Measurements from ENCODE around the gene TGIF1. TPM values are rescaled to one million over a fixed set of nuclear protein-coding genes. Genes with fewer than 3 reads are reported as not detected.

Gene TGIF1
- polyA plus RNA-seq, 1 donor from 2014 or later = 3.6 TPM

- no peak overlapping the region for H2AFZ ChIP-seq (ENCODE audit: low read depth, low read length)
- H3K27ac ChIP-seq (ENCODE audit: low read length) = no peak overlapping the region
- H3K4me2 ChIP-seq (ENCODE audit: low read length) = no peak overlapping the region
- H3K79me2 ChIP-seq (replicated peaks; ENCODE audit: insufficient read depth, low read length) = no peaks in the 10 kb centered on the region
- H3K9me2 ChIP-seq (ENCODE audit: insufficient read depth, low read length) = no peaks in the 10 kb centered on the region
- H3F3A ChIP-seq (ENCODE audit: insufficient read depth, low read length, poor library complexity, severe bottlenecking) = no peaks in the 10 kb centered on the region
- no peaks in the 10 kb centered on the region for H3K9me3 ChIP-seq (ENCODE audit: low read length)
- no peak overlapping the region for H3K4me3 ChIP-seq (ENCODE audit: low read length)
- H3K9ac ChIP-seq (ENCODE audit: low read length) = no peak overlapping the region
- no peaks in the 10 kb centered on the region for H3K27me3 ChIP-seq (ENCODE audit: insufficient read depth, low read depth, low read length)
- TF ChIP-seq REST (IDR thresholded peaks at IDR 0.05; ENCODE audit: borderline replicate concordance) = no peak
- TF ChIP-seq, protein P1, sequence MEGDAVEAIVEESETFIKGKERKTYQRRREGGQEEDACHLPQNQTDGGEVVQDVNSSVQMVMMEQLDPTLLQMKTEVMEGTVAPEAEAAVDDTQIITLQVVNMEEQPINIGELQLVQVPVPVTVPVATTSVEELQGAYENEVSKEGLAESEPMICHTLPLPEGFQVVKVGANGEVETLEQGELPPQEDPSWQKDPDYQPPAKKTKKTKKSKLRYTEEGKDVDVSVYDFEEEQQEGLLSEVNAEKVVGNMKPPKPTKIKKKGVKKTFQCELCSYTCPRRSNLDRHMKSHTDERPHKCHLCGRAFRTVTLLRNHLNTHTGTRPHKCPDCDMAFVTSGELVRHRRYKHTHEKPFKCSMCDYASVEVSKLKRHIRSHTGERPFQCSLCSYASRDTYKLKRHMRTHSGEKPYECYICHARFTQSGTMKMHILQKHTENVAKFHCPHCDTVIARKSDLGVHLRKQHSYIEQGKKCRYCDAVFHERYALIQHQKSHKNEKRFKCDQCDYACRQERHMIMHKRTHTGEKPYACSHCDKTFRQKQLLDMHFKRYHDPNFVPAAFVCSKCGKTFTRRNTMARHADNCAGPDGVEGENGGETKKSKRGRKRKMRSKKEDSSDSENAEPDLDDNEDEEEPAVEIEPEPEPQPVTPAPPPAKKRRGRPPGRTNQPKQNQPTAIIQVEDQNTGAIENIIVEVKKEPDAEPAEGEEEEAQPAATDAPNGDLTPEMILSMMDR (IDR thresholded peaks at IDR 0.05; ENCODE audit: poor library complexity, severe bottlenecking) = no peak
- no peak for TF ChIP-seq EP300 (conservative IDR thresholded peaks at IDR 0.05; ENCODE audit: poor library complexity, severe bottlenecking)
- TF ChIP-seq RAD21 (conservative IDR thresholded peaks at IDR 0.05) = no peak
- TF ChIP-seq EZH2 (IDR thresholded peaks at IDR 0.05; ENCODE audit: borderline replicate concordance, insufficient read depth, low read length, poor library complexity, severe bottlenecking) = no peak
- TF ChIP-seq POLR2AphosphoS5 (IDR thresholded peaks at IDR 0.05) = no peak
- no peak for TF ChIP-seq TAF1 (IDR thresholded peaks at IDR 0.05; ENCODE audit: low read depth)
- TF ChIP-seq MXI1 (conservative IDR thresholded peaks at IDR 0.05; ENCODE audit: poor library complexity, severe bottlenecking) = no peak
- no peak for TF ChIP-seq SMC3 (conservative IDR thresholded peaks at IDR 0.05; ENCODE audit: poor library complexity)
- no peaks in the 10 kb centered on the region for H3K36me3 ChIP-seq (ENCODE audit: insufficient read depth, low read length)
- no peaks in the 10 kb centered on the region for H4K20me1 ChIP-seq (ENCODE audit: insufficient read depth)
These were observed 7.1 kb upstream of the TGIF1 start for GRCh38 chr18:3442919-3443318.

DNA sequence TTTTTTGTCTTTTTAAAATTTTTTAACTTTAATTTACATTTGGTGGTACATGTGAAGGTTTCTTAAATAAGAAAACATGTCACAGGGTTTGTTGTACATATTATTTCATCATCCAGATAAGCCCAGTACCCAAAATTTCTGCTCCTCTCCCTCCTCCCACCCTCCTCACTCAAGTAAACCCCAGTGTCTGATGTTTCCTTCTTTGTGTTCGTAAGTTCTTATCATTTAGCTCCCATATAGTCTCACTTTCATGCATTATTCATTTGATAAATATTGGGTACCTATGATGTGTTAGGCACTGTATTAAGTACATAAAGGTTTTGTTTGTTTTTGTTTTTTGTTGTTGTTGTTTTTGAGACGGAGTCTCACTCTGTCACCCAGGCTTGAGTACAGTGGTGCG, 5.7 kb upstream of the TGIF1 start:
- H3K27me3 ChIP-seq (ENCODE audit: insufficient read depth, low read depth, low read length) = peaks cover 11% of the 10 kb centered on the region
- no peak overlapping the region for H3K4me2 ChIP-seq (ENCODE audit: low read length)
- H3K9me2 ChIP-seq (ENCODE audit: insufficient read depth, low read length) = no peaks in the 10 kb centered on the region
- no peaks in the 10 kb centered on the region for H3K79me2 ChIP-seq (replicated peaks; ENCODE audit: insufficient read depth, low read length)
- H3F3A ChIP-seq (ENCODE audit: insufficient read depth, low read length, poor library complexity, severe bottlenecking) = no peaks in the 10 kb centered on the region
- H3K27ac ChIP-seq (ENCODE audit: low read length) = no peak overlapping the region
- H2AFZ ChIP-seq (ENCODE audit: low read depth, low read length) = no peak overlapping the region
- no peak overlapping the region for H3K9ac ChIP-seq (ENCODE audit: low read length)
- H4K20me1 ChIP-seq (ENCODE audit: insufficient read depth) = no peaks in the 10 kb centered on the region
- H3K36me3 ChIP-seq (ENCODE audit: insufficient read depth, low read length) = no peaks in the 10 kb centered on the region
- H3K9me3 ChIP-seq (ENCODE audit: low read length) = no peaks in the 10 kb centered on the region
- TF ChIP-seq TAF1 (IDR thresholded peaks at IDR 0.05; ENCODE audit: low read depth) (no peak), POLR2AphosphoS5 (IDR thresholded peaks at IDR 0.05) (no peak), SMC3 (conservative IDR thresholded peaks at IDR 0.05; ENCODE audit: poor library complexity) (no peak), EZH2 (IDR thresholded peaks at IDR 0.05; ENCODE audit: borderline replicate concordance, insufficient read depth, low read length, poor library complexity, severe bottlenecking) (no peak), RAD21 (conservative IDR thresholded peaks at IDR 0.05) (no peak), MXI1 (conservative IDR thresholded peaks at IDR 0.05; ENCODE audit: poor library complexity, severe bottlenecking) (no peak), REST (IDR thresholded peaks at IDR 0.05; ENCODE audit: borderline replicate concordance) (no peak), EP300 (conservative IDR thresholded peaks at IDR 0.05; ENCODE audit: poor library complexity, severe bottlenecking) (no peak)
- TF ChIP-seq, protein P1 (IDR thresholded peaks at IDR 0.05; ENCODE audit: poor library complexity, severe bottlenecking) = no peak
- no peak overlapping the region for H3K4me3 ChIP-seq (ENCODE audit: low read length)

All from neural cell (in vitro differentiated cells).